G401 (cell line): ENCODE results near the gene ZXDC. TPM values are rescaled to one million over a fixed set of nuclear protein-coding genes. Genes with fewer than 3 reads are reported as not detected.

Source experiments
- DNase-seq: peaks from one replicate; pipeline ENCODE4 v3.0.0-alpha.2; 2015; ENCODE audit warnings: low spot score
- in situ Hi-C: cut with HindIII; loops from 2 replicates; pipeline ENCODE4 v1.10.0; 2016; ENCODE audit warnings: low sequenced_read_pairs, mixed read lengths
- total RNA-seq: library from RNA; depleted of rRNA; stranded (reverse); fragments of >200 nt; shearing (Covaris generic); gene quantifications from 2 replicates; pipeline ENCODE4 v1.2.3, GENCODE V29; 2014

ZXDC gene
- total RNA-seq, 1 experiment from 2014 or later: 18.9 TPM

DNA sequence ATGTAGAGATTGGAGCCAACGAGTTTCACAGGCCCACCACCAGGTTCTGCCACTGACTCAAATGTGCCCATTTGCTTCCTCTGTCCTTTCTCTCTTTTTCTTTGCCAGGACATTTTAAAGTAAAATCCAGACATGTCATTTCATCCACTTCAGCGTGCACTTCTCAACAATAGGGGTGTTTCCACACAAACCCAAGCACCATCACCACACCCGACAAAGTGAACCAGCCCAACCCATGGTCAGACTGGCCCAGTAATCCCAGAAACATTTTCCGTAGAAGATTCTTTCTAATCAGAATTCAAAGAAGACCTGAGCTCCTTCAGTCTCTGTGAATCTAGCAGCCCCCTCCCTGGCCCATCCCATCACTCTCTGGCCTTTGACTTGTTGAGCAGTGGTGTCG, 67.6 kb downstream of the ZXDC start:
- no peak for DNase-seq
- in situ Hi-C loops: no loop called here

DNA sequence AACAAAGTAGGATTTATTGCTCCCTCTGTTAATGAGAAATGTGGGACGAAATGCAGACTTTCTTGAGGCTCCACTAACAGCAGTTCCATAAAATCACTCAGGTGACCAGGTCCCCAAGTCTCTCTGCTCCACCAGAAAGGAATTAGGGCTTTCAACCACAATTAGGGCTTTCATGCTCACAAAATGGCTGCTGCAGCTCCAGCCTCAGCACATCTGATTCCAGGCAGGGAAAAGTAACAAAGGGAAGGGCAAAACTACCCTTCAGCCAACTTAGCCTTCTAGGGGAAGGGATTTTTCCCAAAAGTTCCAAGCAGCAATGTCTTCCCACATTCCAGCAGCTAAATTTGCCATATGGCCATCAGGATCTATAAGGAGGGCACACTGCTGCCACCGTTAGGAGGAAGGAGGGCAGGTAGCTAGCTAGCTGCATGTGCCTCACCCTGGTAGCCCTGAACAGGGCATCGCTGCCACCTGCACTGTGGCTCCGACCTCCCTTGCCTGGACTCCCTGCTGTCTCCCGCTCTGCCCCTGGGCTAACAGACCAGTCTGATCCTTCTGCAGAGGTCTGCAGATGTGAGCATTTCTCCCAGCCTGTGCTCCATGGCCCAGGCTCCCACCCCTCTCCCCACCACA, 68.2 kb downstream of the ZXDC start:
- in situ Hi-C loops: no loop called here
- DNase-seq: no peak

DNA sequence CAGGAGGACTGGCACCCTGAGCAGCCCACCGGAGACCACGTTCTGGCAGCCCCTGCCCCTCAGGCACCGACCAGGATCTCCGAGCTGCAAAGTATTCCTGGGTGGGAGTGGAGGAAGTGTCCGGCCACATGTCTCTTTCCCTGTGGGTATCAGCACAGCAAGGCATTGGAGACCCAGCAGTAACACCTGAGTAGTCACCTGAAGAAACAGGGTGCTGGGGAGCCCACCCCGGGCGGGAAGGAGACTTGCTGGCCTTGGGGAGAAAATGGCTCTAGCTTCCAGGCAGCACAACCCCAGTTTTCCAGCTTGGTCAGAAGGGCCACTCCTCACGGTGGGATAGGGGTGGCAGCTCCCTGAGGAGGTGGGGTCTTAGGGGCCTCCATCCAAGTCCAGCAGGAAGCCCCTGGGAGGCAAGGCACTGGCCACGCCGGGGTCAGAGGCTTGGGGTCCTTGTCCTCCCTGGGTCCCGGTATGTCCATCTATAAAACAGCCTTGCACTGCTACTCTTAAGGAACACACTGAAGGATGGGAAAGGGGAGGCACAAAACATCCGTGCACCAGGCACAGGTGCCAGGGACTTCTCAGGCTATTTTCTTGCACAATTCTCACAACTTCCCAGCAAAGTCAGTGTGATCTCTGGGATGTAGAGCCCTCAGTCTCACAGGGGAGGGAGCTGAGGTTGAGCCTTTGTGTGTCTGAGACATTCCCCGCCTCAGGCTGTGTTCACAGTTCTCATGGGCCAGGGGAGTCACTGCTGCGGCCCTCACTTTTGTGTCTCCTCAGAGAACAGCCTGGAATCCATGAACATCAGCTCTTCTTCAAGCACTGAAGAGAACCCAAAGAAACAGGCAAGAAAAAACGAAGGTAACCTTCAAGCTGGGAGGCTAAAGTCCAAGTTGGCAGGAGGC, 69.0 kb downstream of the ZXDC start:
- in situ Hi-C loops: no loop called here
- DNase-seq: no peak

DNA sequence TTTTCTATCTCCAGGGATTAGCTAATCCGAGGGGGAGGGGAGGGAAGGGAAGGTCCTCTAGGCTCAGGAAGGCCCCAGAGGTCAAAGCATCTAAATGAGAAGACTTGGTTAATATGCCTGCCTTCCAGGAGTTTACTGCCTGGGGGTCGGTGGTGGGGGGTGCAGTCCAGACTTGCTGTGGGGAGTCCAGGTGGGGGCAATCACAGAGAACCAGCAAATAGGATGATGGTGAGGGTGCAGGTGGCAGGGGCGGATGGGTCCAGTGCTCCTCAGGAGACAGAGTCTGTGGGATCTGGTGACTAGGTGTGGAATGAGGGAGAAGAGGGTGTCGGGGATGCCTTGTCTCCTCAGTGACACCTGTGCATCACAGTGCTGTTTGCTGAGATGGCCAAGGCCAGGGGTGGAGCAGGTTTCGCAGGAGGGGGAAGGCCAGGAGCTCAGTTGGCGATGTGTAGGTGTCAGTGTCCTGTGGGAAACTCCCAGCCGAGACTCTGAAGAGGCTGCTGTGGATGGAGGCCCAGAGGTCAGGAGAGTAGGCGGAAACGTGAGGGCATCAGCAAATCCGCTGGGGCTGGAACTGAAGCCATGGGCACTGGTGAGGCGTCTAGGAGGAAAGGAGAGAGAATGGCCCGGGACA, 72.9 kb downstream of the ZXDC start:
- no peak for DNase-seq
- in situ Hi-C loops: no loop called here

DNA sequence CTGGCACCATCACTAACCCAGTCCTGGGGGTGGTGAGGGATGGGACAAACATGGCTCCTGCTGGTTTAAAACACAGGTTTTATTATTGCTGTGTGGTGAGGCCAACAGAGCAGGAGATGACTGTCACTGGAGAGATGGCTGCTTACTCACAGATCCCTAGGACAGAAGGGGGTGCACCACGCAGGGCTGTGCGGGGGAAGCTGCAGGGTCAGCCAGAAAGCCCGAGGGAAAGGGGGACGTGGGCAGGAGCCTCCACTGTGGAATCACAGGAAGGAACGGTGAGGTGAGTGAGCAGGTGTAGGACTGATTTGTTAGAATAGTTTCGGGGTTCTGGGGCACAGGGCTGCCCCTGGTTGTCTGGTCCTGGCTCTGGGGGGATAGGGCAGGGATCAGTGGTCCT, 73.5 kb downstream of the ZXDC start:
- in situ Hi-C loops: no loop called here
- DNase-seq: no peak

DNA sequence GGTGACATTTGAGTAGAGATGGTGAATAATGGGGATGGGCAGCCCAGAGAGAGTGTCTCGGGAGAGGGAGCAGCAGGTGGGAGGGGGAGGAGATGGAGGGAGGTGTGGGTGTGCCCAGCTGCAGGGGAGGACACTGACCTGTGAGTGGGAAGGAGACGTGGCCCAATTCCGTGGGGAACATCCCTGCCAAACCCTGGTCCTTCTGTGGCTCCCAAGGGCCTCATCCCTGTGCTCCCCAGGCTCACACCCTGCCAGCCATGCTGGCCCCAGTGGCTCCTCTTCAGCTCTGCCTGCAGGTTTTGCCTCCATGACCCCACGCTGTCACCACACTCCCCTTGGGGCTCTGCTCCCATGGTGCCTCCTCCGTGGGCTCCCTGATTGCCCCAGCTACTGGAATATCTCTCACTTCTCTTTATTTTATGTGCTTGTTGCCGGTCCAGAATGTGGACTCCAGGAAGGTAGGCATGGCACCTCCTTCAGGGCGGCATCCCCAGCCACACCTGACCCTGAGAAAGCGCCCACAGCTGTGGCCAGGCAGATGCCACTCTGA, 74.0 kb downstream of the ZXDC start:
- in situ Hi-C loops: no loop called here
- no peak for DNase-seq

DNA sequence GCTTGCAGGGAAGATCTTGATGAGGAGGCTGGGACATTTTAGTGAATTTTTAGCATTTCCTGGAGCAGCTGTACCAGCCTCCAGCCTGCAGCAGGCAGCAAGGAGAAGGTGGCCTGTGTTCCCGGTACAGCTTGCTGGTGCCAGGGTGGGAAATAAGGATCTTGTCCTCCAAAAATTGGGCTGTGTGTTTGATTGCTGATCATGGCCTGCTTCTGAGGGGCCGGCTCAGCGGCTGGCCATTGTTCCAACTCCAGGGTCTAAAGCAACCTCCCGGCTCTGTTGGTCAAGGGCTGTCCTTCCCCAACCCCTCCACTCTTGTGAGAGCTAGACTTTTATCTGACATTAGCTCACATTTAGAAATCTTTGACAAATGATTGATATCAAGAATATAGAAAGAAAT, 75.9 kb downstream of the ZXDC start:
- no peak for DNase-seq
- in situ Hi-C loops: loop anchor here (25.0 kb wide), 1 partner anchor 137 kb away; no protein-coding TSS in a partner anchor

DNA sequence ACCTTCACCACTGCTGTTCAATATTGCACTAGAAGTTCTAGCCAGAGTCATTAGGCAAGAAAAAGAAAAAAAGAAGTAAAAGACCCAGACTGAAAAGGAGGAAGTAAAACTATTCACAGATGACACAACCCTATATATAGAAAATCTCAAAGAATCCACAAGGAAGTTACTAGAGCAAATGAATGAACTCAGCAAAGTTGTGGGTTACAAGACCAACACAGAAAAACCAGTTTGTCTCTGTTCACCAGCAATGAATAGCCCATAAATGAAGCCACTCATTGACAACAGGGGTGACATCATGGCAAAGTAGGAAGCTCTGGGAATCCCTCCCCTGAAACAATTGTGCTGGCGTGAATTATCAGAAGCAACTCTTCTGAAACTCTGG, 76.3 kb downstream of the ZXDC start:
- in situ Hi-C loops: loop anchor here (25.0 kb wide), 1 partner anchor 137 kb away; no protein-coding TSS in a partner anchor
- DNase-seq: no peak

DNA sequence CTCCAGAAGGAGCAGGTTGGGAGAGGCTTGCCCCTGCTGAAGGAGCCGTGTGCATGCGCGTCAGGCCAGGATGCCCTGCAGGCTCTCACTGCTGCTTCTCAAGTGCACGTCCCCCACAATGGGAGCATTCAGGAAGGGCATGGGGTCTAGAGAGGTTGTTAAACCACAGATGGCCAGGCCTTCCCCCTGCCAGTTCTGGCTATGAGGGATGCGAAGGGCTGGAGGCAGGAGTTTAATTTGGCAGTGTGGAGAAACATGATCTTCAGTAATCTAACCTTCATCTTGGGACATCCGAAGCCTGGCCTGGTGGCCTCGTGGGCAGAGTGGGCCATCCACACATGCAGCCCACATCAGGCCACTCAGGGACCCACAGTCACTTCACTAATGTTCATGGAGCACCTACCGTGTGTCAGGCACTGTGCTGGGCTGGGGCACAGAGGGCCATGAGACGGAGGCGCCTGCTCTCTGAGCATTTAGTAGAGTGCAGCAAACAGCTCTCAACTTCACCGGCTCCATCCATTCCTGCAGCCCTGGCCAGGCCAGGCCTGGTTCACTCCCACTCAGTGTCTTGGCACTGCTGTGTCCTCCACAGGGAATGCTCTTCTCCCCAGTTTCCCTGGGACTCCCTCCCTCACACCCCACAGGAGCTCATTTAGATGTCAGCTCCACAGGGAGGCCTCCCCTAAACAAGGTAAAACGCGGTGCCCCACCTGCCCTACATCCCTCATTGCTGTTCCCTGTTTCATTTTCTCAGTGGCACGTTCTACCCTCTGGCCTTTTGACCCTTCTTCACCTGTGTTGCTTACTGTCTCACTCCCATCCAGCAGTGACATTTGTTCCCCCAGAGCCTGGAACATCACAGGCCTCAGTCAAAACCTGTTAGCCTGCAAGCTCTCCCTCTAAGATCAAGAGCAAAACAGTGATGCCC, 77.0 kb downstream of the ZXDC start:
- no peak for DNase-seq
- in situ Hi-C loops: loop anchor here (25.0 kb wide), 1 partner anchor 136 kb away; no protein-coding TSS in a partner anchor

DNA sequence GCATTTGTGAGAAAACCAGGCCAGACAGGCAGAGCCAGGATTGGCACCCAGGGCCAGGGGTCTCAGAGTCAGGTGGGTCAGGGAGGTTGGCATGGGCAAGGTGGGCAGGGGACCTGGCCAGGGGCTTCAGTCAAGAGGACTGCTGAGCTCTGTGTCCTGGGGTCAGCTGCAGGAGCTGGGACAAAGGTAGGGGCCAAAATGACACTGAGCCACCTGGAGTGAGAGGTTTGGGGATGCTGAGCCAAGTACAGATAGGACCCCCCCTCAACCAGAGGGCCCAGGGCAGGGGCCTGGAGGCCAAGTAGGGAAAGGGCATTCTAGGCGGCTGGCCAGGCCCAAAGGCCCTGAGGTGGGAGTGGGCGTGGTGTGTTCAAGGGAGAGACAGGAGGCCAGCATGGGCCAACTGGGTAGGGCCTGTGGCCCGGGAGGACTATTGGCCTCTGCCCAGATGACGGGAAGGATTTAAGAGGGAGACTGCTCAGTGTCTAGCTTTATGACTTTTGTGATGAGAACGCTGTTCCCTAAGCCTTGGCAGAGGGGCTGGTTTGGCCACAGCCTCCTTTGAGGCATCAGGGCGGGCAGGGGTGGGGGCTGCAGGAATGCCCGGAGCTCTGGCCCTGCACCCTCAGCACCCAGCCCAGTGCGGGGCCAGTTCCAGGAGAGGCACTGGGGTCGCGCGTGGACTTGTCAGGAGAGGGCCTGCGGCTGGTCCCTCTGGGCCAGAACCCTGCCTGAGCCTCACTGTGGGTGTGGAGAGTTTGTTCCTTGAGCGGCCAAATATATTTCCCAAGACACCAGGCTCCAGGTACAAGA, 77.9 kb downstream of the ZXDC start:
- no peak for DNase-seq
- in situ Hi-C loops: loop anchor here (25.0 kb wide), 1 partner anchor 136 kb away; no protein-coding TSS in a partner anchor

DNA sequence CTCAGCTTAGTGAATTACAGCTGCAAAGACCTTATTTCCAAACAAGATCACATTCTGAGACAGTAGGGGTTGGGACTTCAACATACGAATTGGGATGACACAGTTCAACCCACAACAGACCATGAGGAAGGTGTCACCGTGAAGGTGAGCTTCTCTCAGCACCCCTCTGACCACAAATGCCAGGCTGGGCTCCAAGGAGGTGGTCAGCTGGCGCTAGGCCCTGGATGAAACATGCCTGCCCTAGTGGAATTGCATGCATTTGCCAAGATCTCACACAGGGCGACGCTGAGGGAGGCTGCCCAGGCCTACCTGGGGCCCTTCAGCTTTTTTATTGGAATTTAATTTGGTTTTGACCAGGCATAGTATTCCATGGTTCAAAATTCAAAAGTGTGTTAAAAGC, 79.2 kb downstream of the ZXDC start:
- no peak for DNase-seq
- in situ Hi-C loops: loop anchor here (25.0 kb wide), 1 partner anchor 134 kb away; no protein-coding TSS in a partner anchor

DNA sequence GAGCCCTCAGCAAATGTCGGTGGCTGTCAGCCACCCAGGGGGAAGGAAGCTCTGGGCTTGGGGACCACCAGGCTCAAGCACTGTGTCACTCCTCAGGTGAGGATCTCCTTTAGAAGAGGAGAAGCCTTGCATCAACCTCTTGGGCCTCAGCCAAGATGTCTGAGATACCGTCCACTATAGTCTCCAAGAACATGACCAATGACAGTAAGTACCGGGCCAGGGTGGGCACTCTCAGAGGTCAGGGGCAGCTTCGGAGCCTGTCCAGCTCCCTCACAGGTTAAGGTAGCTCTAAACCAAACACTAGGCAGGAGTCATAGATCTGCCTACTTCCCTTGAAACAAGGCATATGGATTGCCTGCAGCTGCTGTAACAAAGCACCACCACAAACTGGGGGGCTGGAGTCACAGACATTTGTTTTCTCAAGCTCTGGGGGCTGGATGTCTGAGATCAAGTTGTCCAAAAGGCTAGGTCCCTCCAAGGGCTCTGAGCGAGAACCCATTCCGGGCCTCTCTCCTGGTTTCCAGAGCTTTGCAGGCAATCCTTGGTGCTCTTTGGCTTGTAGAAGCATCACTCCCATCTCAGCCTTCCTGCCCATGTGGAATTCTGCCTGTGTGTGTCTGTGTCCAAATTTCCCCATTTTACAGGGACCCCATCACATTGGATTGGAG, 79.7 kb downstream of the ZXDC start:
- DNase-seq: no peak
- in situ Hi-C loops: loop anchor here (25.0 kb wide), 1 partner anchor 134 kb away; no protein-coding TSS in a partner anchor

DNA sequence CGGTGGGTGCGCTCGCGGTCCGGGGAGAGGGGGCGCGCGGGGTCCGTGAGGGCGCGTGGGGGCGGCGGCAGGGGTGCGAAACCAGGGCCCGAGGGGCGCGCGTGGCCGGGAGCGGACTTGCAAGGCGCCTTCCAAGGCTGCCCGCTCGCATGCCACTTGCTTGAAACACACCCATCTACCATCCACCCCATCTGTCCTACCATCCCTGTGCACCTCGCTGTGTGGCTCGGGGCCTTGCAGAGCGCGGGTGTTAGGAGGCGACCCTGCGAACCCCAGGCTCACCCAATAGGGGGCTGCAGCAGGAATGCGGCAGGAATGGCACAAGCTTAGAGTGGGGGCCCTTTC, 80.7 kb downstream of the ZXDC start:
- in situ Hi-C loops: loop anchor here (25.0 kb wide), 1 partner anchor 133 kb away; no protein-coding TSS in a partner anchor

DNA sequence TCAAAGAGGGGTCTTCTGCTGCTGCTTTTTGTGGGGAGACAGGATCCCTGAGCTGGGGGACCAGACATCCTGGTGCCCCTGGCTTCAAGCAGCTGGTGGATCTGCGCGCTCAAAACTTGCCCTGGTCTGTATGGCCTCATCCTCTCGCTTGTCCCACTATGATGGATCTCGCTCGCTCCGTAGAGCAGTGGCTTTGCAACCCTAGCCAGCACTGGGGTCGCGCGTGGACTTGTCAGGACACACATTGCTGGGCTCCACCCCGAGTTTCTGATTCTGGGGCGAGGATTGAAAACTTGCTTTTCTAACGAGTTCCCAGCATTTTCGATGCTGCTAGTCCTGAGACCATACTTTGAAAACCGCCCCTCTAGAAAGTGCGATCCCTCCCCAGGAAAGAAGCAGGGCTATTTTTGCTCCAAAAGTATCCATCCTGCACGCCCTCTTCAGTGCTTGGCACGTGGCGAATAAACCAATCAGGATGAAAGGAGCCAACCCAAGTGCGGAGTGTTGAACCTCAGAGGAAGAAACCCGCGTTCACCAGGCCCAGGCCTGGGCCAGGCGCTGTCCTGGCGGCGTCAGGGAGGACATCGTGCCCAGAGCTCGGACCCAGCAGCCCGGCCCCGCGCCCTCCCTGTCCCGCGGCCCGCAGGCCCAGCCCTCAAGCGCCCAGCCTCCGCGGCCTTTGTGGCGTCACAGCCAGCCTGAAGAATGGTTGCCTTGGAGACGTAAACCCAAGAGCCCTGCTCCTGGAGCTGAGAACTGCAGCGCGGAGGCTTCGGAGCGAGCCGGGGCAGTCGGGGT, 81.3 kb downstream of the ZXDC start, which contains the start of gene CFAP100:
CFAP100 (plus strand) TSS at position 731 of the 798 bp plus-strand sequence. CDS start 1,092 bp downstream, outside the sequence.
- DNase-seq: peak; percentile 31
- in situ Hi-C loops: loop anchor here (25.0 kb wide), 1 partner anchor 132 kb away; no protein-coding TSS in a partner anchor

More for the DNA sequence above, 80.7 kb downstream of the ZXDC start:
- DNase-seq: no peak

DNA sequence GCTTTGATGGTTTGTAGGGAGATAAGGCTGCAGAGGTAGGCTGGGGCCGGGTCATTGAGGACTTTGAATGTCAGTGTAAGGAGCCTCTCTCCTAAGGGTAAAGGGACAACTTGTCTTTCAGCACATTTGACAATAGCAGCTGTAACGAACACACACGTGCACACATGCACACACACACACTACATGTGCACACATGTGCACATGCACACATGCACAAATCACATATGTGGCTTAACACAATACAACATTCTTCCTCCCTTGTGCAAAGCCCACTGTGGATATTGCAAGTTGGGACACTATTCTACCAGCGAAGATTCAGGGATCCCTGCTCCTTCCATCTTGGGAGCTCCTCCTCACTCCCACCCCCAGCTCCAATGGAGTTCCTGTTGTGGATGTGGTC, 82.1 kb downstream of the ZXDC start:
- no peak for DNase-seq
- in situ Hi-C loops: loop anchor here (25.0 kb wide), 1 partner anchor 131 kb away; no protein-coding TSS in a partner anchor

DNA sequence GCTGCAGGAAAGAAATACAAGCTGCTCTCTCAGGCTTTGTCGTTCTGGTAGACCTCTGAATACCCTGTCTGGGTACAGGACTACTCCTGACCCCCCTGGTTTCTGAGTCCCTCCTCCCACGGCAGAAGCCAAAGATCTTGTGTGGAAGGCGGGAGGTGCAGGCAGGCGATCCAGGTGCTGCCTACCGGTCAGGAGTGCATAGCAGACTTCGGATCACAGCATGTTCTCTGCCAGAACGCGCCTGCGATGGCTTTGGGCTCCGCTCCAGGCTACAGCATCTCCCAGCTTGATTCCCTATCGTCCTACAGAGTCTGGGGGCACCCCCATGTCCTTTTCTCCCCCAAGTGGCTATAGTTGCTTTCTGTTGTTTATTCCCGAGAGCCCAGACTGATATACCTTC, 83.4 kb downstream of the ZXDC start:
- no peak for DNase-seq
- in situ Hi-C loops: loop anchor here (25.0 kb wide), 1 partner anchor 130 kb away; no protein-coding TSS in a partner anchor
